ENCODE results near the gene GIMAP2. TPM values are rescaled to one million over a fixed set of nuclear protein-coding genes. Genes with fewer than 3 reads are reported as not detected.

Gene GIMAP2
- total and polyA plus RNA-seq, 2 donors (not counting 1 experiment from before 2014, with no cell fraction given), result 1.4 to 13.9 TPM

- TF ChIP-seq, protein P1, sequence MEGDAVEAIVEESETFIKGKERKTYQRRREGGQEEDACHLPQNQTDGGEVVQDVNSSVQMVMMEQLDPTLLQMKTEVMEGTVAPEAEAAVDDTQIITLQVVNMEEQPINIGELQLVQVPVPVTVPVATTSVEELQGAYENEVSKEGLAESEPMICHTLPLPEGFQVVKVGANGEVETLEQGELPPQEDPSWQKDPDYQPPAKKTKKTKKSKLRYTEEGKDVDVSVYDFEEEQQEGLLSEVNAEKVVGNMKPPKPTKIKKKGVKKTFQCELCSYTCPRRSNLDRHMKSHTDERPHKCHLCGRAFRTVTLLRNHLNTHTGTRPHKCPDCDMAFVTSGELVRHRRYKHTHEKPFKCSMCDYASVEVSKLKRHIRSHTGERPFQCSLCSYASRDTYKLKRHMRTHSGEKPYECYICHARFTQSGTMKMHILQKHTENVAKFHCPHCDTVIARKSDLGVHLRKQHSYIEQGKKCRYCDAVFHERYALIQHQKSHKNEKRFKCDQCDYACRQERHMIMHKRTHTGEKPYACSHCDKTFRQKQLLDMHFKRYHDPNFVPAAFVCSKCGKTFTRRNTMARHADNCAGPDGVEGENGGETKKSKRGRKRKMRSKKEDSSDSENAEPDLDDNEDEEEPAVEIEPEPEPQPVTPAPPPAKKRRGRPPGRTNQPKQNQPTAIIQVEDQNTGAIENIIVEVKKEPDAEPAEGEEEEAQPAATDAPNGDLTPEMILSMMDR (conservative IDR thresholded peaks at IDR 0.05 in 1 of 2, IDR thresholded peaks at IDR 0.05 in 1 of 2; ENCODE audit: low read depth in 1 of 2, low read length in 2 of 2), result no peak
- no peak for TF ChIP-seq EZH2 (IDR thresholded peaks at IDR 0.05; ENCODE audit: low read length, missing control alignments)
- no peak overlapping the region for H3K4me3 ChIP-seq (replicated peaks in 1 of 4; ENCODE audit: control extremely low read depth in 1 of 4, insufficient read depth in 1 of 4, low read depth in 3 of 4, low read length in 4 of 4)
- H3K27ac ChIP-seq (ENCODE audit: insufficient read depth, low read length), result no peak overlapping the region
- H3K4me2 ChIP-seq (ENCODE audit: extremely low read depth, insufficient read depth, low read length), result no peak overlapping the region
- no peaks in the 10 kb centered on the region for H3K36me3 ChIP-seq (ENCODE audit: control insufficient read depth, insufficient read depth, low read length)
- no peaks in the 10 kb centered on the region for H3K27me3 ChIP-seq (ENCODE audit: control insufficient read depth, insufficient read depth, low read length)
- no peak overlapping the region for H2AFZ ChIP-seq (ENCODE audit: low read length)
- no peak overlapping the region for H3K9ac ChIP-seq (ENCODE audit: insufficient read depth, low read length)
- H3K79me2 ChIP-seq (ENCODE audit: control insufficient read depth, insufficient read depth, low read length), result no peaks in the 10 kb centered on the region
- no peaks in the 10 kb centered on the region for H3K4me1 ChIP-seq (ENCODE audit: control insufficient read depth, extremely low read depth, insufficient read depth, low read length)
- no peaks in the 10 kb centered on the region for H4K20me1 ChIP-seq (ENCODE audit: control insufficient read depth, extremely low read depth, insufficient read depth, low read length)
- no peaks in the 10 kb centered on the region for H3K9me3 ChIP-seq (ENCODE audit: control insufficient read depth, insufficient read depth, low read depth, low read length)
- no peak for DNase-seq (ENCODE audit: low read depth in 2 of 2)
Measured at GRCh38 chr7:150728011-150728410, 42.5 kb downstream of the GIMAP2 start.

- H4K20me1 ChIP-seq (ENCODE audit: control insufficient read depth, extremely low read depth, insufficient read depth, low read length), result no peaks in the 10 kb centered on the region
- no peaks in the 10 kb centered on the region for H3K27me3 ChIP-seq (ENCODE audit: control insufficient read depth, insufficient read depth, low read length)
- H3K9me3 ChIP-seq (ENCODE audit: control insufficient read depth, insufficient read depth, low read depth, low read length), result no peaks in the 10 kb centered on the region
- no peak overlapping the region for H3K4me2 ChIP-seq (ENCODE audit: extremely low read depth, insufficient read depth, low read length)
- H3K27ac ChIP-seq (ENCODE audit: insufficient read depth, low read length), result no peak overlapping the region
- TF ChIP-seq, protein P1 (conservative IDR thresholded peaks at IDR 0.05 in 1 of 2, IDR thresholded peaks at IDR 0.05 in 1 of 2; ENCODE audit: low read depth in 1 of 2, low read length in 2 of 2), result no peak
- no peak overlapping the region for H3K9ac ChIP-seq (ENCODE audit: insufficient read depth, low read length)
- DNase-seq (ENCODE audit: low read depth in 2 of 2), result no peak
- H2AFZ ChIP-seq (ENCODE audit: low read length), result no peak overlapping the region
- no peaks in the 10 kb centered on the region for H3K36me3 ChIP-seq (ENCODE audit: control insufficient read depth, insufficient read depth, low read length)
- H3K4me3 ChIP-seq (replicated peaks in 1 of 4; ENCODE audit: control extremely low read depth in 1 of 4, insufficient read depth in 1 of 4, low read depth in 3 of 4, low read length in 4 of 4), result no peak overlapping the region
- no peaks in the 10 kb centered on the region for H3K79me2 ChIP-seq (ENCODE audit: control insufficient read depth, insufficient read depth, low read length)
- H3K4me1 ChIP-seq (ENCODE audit: control insufficient read depth, extremely low read depth, insufficient read depth, low read length), result no peaks in the 10 kb centered on the region
Measured at GRCh38 chr7:150728609-150729008, 43.1 kb downstream of the GIMAP2 start.

DNA sequence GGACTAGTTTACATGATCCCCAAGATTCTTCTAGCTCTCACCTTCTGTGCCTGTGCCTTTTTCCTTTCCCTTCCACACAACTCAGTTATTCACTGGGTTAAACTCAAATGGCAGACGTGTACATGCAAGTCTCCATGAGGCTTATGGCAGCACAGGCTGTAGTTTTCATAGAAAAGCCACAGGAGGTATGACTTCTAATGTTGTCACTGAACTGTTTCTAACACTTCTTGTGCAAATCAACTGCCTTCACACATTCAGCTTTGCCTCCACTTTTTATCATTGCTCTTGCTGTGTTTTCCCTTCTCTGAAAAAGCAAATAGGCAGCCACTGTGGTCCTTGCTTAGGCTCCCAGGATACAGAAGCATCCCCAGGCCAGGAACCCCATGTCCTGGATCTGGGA lies 46.4 kb downstream of the GIMAP2 start:
- no peak for DNase-seq (ENCODE audit: low read depth in 2 of 2)
- no peaks in the 10 kb centered on the region for H4K20me1 ChIP-seq (ENCODE audit: control insufficient read depth, extremely low read depth, insufficient read depth, low read length)
- no peaks in the 10 kb centered on the region for H3K4me1 ChIP-seq (ENCODE audit: control insufficient read depth, extremely low read depth, insufficient read depth, low read length)
- no peaks in the 10 kb centered on the region for H3K27me3 ChIP-seq (ENCODE audit: control insufficient read depth, insufficient read depth, low read length)
- H2AFZ ChIP-seq (ENCODE audit: low read length), result no peak overlapping the region
- H3K9me3 ChIP-seq (ENCODE audit: control insufficient read depth, insufficient read depth, low read depth, low read length), result no peaks in the 10 kb centered on the region
- no peaks in the 10 kb centered on the region for H3K36me3 ChIP-seq (ENCODE audit: control insufficient read depth, insufficient read depth, low read length)
- no peak overlapping the region for H3K4me2 ChIP-seq (ENCODE audit: extremely low read depth, insufficient read depth, low read length)
- no peak overlapping the region for H3K9ac ChIP-seq (ENCODE audit: insufficient read depth, low read length)
- no peaks in the 10 kb centered on the region for H3K79me2 ChIP-seq (ENCODE audit: control insufficient read depth, insufficient read depth, low read length)
- H3K4me3 ChIP-seq (replicated peaks in 1 of 4; ENCODE audit: control extremely low read depth in 1 of 4, insufficient read depth in 1 of 4, low read depth in 3 of 4, low read length in 4 of 4), result no peak overlapping the region
- TF ChIP-seq, protein P1 (conservative IDR thresholded peaks at IDR 0.05 in 1 of 2, IDR thresholded peaks at IDR 0.05 in 1 of 2; ENCODE audit: low read depth in 1 of 2, low read length in 2 of 2), result no peak
- no peak for TF ChIP-seq EZH2 (IDR thresholded peaks at IDR 0.05; ENCODE audit: low read length, missing control alignments)
- no peak overlapping the region for H3K27ac ChIP-seq (ENCODE audit: insufficient read depth, low read length)

Measured in fibroblast of lung (primary cell).